C4-2B (cell line): ENCODE data around the gene CLMN.

Experiments
- H3K27ac ChIP-seq: fragments of 450-650 bp; 2 replicates; pipeline ENCODE4 v1.5.1; 2017
- ZFX ChIP-seq: fragments of 450-650 bp; IDR thresholded peaks from 2 replicates; pipeline ENCODE4 v1.6.1; 2017
- TF ChIP-seq, protein P1 (sequence below): fragments of 450-650 bp; conservative IDR thresholded peaks from 2 replicates; pipeline ENCODE4 v1.5.1; 2017; ENCODE audit warnings: mild to moderate bottlenecking

Gene CLMN

DNA sequence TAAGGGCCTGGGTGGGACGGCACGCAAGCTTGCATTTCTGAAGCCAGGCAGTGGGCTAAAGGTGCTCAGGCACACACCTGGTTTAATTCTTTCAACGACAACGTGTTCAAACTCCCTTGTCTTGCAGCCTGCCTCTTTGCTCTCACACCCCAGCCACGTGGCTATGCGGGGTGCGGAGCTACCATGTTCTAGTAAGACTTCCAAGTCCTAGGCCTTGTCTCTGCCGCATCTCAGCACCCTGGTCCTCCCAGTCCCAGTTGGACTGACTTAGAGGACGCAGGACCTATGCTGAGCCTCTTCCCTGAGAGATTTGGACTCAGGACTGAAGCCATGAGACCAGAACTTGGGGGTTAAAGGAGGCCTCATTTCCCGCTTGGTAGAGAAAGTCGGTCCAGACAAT is 62.2 kb downstream of the CLMN start:
- no peak for TF ChIP-seq ZFX
- TF ChIP-seq, protein P1, sequence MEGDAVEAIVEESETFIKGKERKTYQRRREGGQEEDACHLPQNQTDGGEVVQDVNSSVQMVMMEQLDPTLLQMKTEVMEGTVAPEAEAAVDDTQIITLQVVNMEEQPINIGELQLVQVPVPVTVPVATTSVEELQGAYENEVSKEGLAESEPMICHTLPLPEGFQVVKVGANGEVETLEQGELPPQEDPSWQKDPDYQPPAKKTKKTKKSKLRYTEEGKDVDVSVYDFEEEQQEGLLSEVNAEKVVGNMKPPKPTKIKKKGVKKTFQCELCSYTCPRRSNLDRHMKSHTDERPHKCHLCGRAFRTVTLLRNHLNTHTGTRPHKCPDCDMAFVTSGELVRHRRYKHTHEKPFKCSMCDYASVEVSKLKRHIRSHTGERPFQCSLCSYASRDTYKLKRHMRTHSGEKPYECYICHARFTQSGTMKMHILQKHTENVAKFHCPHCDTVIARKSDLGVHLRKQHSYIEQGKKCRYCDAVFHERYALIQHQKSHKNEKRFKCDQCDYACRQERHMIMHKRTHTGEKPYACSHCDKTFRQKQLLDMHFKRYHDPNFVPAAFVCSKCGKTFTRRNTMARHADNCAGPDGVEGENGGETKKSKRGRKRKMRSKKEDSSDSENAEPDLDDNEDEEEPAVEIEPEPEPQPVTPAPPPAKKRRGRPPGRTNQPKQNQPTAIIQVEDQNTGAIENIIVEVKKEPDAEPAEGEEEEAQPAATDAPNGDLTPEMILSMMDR: no peak
- no peak overlapping the region for H3K27ac ChIP-seq

DNA sequence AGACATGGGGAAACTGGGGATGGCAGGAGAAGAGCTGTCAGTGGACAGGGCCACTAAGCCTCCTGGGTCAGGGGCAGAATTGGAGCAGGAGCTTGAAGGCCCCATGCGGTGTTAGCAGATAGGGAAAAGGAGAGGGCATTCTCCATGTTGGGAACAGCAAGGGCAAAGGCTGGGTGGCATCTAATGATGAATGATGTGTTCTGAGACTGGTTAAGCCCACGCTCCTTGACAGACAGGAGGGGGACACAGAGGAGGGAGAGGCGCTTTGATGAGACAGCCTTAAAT is 63.0 kb downstream of the CLMN start:
- no peak for TF ChIP-seq ZFX
- TF ChIP-seq, protein P1: no peak

DNA sequence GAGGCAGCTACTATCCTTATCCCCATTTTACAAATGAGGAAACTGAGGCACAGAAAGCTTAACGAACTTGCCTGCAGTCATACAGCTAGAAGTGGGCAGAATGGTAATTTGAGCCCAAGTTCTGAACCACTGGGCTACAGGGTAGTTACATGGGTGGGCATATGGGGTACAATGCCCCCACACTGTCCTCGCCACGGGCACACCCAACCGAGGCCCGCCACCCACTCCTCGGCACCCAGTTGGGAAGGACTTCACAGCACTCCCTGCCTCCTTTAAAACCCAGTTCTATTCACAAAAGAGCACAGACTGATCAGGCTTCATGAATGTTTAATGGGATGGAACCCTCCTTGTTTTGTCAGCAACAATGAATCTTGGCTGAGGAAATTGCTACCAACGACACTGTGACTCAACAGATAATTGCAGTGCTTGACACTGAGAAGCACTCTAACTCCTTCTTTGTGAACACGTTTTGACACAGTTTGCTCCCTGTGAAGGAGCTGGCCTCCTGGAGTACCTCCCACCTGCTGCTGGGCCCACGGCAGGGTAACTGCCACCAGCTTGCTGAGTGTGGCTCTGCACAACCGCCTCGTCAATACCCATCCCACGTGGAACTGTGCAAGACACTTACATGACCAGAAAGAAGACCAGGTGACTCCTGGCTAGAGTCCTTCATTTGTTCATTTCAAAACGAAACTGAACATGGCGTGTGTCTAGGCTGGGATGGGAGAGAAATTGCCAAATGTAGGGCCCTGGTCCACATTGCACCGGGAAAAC is 63.5 kb downstream of the CLMN start:
- TF ChIP-seq ZFX: no peak
- TF ChIP-seq, protein P1: no peak
- no peak overlapping the region for H3K27ac ChIP-seq

More for the DNA sequence above, 63.0 kb downstream of the CLMN start:
- no peak overlapping the region for H3K27ac ChIP-seq

GRCh38 chr14:95255487-95255886 is 64.2 kb downstream of the CLMN start:
- no peak for TF ChIP-seq ZFX
- TF ChIP-seq, protein P1: no peak
- H3K27ac ChIP-seq: no peak overlapping the region

- H3K27ac ChIP-seq: no peak overlapping the region
- TF ChIP-seq, protein P1: no peak
- no peak for TF ChIP-seq ZFX
Observed at GRCh38 chr14:95255013-95255412, 64.7 kb downstream of the CLMN start.

GRCh38 chr14:95254288-95254687 is 65.4 kb downstream of the CLMN start:
- no peak overlapping the region for H3K27ac ChIP-seq
- TF ChIP-seq, protein P1: no peak

DNA sequence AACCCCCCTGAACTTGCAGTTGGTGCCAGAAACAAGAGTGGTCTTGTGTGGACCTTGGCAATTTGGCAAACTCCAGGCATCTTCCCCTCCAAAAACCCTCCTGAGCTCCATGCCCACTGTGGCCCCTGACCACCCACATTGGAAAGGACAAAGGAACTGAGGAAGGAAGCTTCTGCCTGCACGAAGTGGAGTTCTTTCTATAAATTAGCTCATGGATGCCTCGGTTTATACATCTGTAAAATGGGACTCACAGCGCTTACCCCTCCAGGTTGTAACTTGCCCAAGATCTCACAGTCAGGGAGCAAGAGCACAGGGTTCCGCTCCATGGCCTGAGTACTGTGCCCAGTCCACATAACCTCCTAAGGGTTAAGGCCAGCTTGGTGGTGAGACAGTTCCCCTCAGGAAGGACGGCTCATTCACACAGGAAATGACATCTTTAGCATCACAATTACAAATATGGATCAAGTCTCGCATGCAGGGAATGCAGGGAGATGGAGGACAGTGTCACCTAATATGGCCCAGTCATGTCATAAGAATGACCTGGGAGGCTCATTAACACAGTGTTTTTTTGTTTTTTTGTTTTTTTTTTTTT is 66.6 kb downstream of the CLMN start:
- H3K27ac ChIP-seq: no peak overlapping the region
- no peak for TF ChIP-seq ZFX

DNA sequence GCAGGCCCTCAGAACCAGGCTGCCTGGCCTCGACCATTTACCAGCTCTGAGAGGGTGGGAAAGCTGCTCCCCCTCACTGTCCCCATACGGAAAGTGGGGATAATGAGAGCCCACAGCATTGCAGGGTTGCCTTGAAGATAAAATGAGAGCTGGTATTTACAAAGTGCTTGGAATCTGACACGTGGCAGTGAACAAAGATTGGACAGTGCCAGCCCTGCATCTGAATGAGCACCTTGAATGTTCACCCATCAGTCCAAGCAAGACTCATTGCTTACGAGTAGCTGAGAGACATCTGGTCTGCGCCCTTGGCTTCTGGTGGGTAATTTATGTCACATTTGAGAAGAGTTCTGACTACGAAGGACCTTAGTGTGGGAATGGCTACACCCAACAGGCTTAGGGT is 67.5 kb downstream of the CLMN start:
- TF ChIP-seq ZFX: no peak
- TF ChIP-seq, protein P1: no peak
- H3K27ac ChIP-seq: no peak overlapping the region
